HG03159 (cell line): ENCODE measurements around the gene ACRBP.
"Not testable (repeated sequence)": the region's sequence is repeated elsewhere in the genome, so short reads cannot be mapped to it uniquely, and the experiment has no call there.

Experiments
- ATAC-seq: cut with Tn5 transposase; IDR thresholded peaks from one replicate; pipeline ENCODE4 v1.9.1; 2021; ENCODE audit warnings: mild to moderate bottlenecking, moderate library complexity; ENCODE audit not compliant: unreplicated experiment

Gene ACRBP

DNA sequence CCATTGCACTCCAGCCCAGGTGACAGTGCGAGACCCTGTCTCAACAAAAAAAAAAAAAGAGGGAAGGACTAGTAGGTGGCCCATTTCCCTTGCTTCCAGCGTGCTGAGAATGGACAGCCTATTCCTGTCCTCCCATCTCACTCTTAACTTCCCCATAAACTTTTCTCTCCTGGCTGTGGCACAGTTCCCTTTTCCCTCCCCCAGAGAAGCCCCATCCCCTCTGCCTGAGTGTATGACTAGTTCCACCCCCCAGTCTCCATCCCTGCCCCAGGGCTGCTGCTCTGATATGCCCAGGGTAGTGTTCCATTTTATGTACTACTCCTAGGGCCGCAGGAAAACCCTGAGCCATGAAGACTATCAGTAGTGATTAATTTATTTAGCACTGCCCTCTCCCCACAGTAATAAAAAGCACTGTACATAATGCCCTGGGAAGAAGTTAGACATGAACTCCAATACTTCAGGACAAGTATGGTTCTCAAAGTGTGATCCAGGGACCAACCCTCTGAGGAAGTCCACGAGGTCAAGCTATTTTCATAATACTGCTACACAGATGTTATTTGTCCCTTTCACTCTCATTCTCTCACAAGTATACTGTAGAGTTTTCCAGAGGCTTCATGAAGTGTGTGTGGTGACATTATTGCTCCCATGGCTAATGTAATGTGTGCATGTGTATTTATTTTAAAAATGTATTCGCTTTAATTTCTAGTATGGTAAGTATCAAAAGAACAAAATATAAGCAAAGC is 28.6 kb downstream of the ACRBP start:
- no peak for ATAC-seq

DNA sequence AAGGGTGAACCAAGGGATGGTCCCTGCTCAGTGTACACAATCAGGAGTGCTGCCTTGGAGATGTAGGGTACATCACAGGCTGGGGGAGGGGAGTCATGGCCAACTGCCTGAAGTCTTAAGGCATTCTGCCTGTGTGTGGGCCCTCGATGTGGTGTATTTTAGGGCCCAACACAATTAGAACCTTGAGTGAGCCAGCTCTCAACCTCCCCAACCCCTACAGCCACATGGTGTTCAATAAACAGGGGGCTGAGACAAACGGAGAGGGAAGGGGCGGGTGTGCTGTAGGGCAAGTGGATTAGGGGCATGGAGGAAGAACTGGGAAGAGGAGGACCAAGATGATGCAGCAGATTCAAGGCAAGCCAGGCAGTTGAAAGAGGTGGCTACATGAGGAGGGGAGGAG is 31.4 kb downstream of the ACRBP start:
- ATAC-seq = no peak

DNA sequence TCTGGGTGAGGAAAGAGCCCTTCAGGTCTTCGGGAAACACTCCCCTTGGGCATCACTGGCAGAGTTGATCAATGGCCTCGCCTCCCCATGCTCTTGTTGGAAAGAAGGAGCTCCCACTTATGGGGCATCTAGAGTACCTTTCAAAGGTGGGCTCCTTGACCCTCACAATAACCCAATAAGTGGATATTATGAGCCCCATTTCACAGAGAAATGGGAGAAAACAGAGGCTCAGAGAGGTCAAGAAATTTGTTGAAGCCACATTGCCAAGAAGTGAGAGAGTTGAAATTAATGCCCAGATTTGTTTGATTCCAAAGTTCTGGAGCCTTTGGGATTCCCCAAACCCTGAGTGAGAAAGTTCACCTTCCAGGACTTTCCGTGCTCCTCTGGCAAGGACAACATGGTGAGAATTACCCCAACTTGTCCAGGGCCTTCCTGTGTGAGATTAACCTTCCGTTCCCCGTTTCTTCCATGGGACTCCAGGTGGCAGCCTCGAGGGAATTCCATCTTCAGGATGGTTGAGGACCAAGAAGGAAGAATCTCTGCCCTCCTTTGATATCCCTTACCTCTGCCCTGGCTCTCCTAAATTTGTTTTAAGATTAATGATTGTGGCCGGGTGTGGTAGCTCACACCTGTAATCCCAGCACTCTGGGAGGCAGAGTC is 32.6 kb downstream of the ACRBP start:
- no peak for ATAC-seq

DNA sequence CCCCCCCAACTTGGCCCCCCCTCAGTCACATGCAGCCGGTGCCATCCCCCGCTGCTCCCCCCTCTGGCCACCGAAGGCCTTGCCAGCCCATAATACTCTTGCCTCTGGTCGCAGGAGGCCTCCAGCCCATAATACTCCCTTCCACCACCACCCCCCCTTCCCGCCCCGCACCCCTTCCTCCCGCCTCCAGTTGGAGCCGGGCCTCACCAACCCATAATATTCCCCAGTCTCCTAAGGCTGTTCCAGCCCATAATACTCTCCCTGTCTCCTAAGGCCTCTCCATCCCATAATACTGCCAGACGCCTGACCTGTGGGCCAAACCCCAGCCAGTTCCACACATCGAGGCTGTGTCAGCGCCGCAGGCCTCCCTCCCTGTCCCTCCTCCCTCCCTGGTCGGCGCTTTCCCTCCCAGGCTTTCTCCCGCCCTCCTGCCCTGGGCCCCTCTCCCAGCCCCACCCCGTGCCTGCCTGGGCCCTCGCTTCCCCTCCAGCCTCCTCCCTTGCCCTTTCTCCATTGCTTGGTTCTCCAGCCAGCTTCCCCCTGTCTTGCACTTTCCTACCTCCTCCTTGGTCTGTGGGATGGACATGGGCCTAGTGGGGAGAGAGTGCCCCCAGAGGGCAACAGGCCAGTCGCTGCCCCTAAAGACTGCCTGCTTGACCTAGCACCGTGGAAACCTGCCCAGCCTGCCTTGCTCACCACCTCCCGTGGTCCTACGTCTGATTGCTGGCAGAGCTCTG is 33.3 kb downstream of the ACRBP start:
- ATAC-seq = no peak

DNA sequence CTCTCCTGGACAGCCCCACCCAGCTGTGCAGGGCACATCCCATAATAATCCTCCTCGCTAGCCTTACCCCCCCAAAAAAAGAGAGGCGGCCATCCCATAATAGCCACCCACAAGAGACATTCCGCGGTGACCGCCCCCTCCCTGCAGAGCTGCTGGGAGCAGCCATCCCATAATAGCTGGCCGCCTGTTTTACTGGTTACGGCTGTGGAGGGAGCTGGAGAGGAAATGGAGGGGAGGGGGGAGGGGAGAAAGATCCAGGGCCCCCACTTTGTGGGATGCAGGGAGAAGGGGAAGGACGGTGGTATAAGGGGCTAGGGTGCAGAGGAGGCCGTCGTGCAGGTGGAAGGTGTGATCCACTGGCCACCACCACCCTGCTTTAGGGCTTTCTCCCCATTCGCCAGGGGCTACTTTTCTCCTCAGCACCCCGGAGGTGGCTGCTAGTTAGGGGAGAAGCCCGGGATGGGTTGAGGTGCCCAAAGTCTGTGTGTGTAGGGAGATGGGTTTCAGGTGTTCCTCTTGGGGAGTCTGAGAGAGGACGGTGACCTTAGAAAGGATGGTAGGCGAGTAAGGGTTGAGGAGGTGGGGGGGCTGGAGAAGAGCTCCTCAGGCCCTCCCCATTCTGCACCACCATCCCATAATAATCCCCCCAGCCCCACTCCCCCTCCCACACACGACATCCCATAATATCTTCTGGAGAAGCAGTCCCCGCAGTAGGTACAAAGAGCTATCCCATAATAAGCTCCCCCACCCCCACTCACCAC is 34.0 kb downstream of the ACRBP start:
- no peak for ATAC-seq

DNA sequence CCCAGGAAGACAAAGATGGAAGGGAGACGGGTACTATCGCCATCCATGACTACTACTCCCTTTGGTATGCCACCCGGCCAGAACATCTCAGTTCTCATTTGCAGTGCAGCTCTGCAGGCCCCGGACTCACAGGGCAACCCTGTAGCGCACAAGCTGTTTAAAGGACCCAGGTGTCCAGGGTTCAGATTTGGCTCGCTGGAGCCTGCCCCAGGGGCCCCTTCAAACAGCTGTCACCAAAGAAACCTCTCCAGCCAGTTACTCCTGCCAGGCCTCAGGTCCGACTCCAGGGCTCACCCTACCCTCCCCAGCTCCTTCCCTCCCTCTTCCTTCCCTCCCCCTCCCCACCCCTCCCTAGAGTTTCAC is 34.6 kb downstream of the ACRBP start:
- ATAC-seq = no peak

DNA sequence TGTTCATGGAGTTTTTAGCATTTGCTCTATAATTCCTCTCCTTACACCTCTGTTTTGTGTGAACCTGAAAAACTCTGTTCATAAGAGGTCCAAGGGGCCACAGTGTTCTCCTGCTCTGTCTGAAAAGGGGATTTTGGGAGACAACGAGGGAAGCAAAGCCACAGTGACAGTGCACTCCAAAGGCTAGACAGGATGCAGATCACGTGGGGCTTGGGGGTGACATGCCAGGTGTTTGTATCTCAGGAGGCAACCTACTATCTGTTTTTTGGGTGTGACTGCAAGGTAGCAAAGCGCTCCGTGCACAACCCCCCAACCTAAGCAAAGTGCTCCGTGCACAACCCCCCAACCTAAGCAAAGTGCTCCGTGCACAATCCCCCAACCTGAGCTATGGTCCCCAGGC is 35.0 kb downstream of the ACRBP start:
- no peak for ATAC-seq

DNA sequence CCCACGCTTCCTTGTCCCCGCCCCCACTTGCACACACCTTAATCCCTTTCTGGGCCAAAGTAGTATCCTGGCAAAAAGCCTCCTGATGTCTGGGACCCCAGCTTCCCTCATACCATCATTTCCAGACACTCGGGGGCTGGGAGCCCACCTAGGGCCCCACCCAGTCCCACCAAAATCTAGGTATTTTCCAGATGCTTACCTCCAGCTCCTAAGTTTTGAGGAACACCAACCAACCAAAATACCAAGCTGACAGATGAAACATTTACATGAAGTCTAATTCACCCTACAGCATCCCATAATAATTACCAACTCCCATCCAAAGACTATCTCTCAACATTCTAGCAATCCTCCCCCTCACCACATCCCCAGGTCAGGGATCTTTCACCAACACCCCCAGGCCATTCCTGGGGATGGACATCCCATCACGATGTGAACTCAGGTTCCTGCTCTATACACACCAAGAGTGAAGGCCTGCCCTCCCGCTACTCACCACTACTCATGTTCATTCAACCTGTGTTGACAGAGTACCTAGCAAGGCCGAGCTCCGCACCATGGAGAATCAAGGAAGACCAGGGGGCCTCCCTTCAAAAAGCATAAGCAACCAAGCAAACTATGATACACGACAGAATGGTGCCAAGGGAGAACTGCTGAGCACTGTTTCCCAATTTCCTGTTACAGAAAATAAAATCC is 38.5 kb downstream of the ACRBP start:
- no peak for ATAC-seq

DNA sequence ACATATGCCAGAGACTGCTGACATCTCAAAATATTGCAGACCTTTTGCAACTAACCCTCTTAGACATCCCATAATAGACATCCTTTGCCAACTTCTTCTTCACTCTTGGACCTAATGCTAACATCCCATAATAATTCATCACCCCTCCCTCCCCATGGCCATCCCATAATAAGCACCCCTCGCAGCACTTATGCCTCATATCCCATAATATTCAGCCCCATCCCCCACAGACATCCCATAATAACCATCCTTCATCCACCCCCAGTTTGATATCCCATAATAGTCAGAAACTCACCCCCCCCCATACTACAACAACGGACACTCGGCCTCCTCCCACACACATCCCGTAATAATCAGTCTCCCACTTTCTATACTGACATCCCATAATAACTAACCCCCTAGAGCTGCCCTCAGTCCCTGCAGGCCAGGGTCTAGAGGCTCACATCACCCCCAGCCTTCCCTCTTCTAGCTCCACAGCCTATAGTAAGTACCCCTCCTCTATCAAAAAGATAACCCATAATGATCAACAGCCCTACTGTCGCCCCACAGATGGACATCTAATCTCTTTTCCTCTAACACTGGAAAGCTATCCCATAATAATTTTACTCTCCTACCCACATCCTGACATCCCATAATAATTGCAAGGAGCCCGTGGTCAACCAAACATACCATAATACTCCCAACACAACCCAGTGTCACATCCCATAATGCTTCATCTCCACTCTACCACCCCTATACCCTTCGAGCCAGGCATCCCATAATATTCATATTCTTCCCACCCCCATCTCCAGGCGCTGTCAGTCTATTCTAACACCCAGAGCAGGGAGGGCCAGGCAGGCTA is 39.3 kb downstream of the ACRBP start:
- no peak for ATAC-seq

DNA sequence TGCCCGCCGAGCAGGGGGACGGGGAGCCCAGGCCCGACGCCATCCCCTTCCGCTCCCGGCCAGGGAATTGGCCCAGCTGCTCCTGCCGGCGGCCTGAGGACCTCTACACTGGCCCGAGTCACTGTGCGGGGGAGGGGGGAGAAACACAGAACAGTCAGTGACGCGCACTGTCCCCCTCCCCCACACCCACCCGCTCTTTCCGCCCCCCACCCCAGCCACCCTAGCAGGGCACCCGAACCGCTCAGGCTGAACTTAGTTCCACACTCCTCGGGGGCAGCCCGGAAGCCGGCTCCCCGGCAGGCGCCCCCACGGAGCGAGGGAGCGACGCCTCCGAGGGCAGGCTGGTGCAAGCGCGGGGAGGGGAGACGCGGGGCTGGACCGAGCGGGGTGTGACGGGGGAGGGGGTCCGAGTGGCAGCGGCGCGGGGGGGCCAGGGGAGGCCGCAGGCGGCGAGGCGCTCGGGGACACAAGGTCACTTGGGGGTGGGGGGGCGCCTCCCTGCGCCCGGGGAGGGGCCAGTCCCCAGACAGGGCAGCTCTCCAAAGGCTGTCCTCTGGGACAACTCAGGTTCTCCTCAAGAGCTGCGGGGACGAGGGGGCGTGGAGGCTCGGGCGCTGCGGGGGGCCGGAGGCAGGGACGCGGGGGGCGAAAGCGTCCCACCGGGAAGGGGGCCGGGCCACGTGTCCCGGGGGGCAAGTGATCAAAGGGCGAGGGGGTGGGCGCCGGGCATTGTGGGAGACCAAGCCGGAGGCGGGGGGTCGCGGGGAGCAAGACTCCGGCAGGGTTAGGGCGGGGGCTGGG is 40.7 kb downstream of the ACRBP start:
- ATAC-seq = no peak

DNA sequence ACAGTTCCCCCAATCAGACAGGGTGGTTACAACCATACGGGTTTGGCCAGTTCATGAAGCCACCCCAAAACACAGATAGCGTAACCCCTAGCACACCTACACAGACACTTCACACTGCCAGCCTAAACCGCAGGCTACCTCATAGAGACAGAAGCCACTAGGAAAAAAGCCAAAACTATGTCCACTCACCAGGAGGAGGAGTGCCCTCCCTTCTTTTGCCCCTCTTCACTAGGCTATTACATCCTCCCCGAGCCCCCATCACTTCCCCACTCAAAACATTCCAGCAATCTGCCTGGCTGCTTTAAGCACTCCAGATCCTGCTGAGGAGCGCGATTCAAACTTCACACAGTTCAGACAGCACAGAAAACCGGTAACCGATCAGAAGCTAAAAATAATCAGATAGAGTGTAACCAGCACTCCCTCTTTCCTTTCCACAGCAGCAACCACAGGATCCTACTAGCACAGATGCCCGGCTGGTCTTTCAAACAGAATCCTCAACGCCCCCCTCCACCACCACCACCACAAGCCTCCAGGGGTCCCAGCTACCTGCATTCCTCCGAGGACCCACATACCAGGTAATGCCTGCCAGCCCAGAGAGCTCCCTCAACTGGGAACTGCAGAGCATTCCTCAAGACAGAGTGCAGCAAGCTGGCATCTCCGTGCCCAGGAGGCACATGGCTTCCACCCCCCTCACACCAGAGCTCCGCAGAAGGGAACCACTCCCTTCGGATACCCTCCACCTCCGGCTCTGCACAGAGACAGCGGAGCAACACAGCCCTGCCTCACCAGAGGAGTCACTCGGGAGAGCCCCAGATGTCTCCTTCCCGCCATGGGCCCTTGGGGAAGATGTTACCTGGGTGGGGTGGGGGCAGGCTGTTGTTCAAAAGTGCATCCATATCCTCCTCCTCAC is 41.6 kb downstream of the ACRBP start:
- ATAC-seq = no peak

DNA sequence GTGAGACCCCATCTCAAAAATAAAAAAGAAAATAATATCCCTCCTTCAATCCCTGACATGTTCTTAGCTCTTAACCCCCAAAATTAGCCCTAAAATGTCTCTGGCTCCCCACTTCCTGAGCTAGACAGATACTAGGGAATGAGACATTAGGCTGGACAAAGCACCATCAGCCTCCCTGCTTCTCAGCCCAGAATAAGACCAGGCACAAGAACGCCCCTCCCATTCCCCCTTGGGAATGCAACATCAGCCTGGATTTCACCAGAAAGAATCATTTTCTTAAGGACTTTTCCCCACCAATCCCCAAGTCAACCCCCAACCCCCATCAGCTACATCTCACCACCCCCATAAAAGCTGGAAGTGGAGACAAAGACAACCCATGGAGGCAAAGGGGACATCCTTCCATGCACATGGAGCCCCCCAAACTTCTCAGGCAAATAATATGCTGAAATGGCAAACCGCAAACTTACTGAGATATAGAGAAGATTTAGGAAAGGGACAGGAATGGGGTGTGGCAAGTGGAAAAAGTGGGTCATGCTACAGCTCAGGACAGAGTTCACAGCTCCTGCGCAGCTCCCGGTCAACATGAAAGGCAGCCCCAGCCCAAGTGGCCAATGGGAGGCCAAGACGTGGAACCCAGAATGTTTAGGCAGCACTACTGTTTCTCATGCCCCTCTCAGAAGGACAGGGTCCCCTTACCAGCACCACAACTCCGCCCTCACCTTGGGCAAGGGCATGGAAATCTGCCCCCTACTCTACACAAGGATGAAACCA is 42.8 kb downstream of the ACRBP start:
- no peak for ATAC-seq

DNA sequence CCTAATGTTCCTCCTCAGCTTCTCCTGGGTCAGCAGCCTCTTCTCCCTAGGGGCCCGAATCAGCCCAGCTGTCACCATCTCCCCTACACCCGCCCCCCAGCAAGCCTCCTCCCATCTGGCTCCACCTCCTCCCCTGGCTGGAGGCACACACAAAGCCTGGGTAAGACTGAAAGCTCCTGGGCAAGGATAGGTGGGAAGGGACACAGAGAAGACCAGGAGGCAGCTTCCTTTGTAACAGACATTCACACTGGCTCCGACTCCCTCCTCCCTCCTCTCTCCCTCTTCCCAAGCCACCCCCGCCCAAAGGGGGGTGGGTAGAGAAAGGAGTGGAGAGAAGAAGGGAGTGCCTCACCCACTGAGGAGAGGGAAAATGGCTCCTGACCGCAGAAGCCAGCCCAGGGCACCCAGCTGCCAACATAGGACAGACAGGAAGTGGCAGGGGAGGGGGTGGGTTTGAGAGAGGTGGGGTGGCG is 44.1 kb downstream of the ACRBP start:
- ATAC-seq = no peak

DNA sequence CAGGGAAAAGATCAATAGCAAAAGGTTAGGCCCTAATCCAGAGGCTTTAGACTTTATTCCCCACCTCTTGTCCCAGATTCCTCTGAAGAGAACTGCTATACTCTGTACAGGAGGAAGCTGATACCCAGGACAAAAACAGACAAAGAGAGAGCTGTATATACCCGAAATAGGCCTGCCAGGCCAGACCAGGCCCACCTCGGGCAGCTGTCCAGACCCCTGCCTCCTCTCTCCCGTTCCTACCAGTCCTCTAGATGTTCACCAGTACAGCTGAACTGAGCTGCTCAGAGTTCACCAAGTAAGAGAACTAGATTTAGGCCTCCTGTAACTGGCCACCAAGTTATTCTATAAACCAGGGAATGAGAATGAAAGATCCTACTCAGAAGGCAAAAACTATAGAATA is 44.7 kb downstream of the ACRBP start:
- ATAC-seq = no peak

DNA sequence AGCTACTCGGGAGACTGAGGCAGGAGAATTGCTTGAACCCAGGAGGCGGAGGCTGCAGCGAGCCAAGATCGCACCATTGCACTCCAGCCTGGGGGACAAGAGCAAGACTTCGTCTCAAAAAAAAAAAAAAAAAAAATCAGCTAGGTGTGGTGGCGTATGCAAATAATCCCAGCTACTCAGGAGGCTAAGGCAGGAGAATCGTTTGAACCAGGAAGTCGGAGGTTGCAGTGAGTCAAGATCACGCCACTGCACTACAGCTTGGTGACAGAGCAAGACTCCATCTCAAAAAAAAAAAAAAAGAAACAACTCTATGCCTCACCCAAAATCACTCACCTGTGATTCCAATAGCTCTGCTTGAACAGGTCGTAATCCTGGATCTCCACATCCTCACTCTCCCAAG is 51.6 kb downstream of the ACRBP start:
- ATAC-seq = not testable (repeated sequence)

DNA sequence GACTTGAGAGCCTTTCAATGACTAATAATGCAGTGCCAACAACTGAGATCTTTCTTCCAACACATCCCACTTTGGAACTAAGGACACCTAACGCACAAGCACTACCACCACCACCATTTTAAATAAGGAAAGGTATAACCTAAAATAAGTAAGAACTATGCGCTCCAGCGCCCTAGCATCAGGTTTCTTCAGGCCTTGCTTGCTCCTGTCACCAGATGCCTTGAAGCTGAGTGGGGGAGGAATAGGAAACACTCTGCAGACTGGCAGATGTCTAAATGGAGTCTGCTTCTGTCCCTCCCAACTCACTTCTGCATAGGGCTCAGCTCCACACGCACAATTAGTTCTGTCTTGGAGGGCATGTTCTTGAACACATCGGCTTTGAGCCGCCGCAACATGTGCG is 55.1 kb downstream of the ACRBP start:
- ATAC-seq = no peak
